Calu3 (cell line): ENCODE results near the gene SELENOS. TPM values are rescaled to one million over a fixed set of nuclear protein-coding genes. Genes with fewer than 3 reads are reported as not detected.

ENCODE experiments used
- BruUV-seq: library from RNA; stranded (reverse); fragments of 400-500 nt; replicated peaks from 2 replicates; lab custom pipeline; 2021; lab: Mats Ljungman, UMichigan
- CTCF ChIA-PET: fragments of 300-600 bp; sonication (Branson Sonifier 250); formaldehyde crosslinking; loops from one replicate; lab custom pipeline; 2022; ENCODE audit warnings: antibody characterized with exemption; lab: Charles Lee
- DNase-seq: peaks from one replicate; pipeline ENCODE4 v3.0.0; 2022
- H3K27ac Mint-ChIP-seq: one replicate; pipeline ENCODE4 v1.8.0; 2022; ENCODE audit warnings: mixed read lengths; ENCODE audit not compliant: unreplicated experiment
- H3K27me3 Mint-ChIP-seq: one replicate; pipeline ENCODE4 v1.8.0; 2022; ENCODE audit warnings: mixed read lengths; ENCODE audit not compliant: unreplicated experiment
- H3K36me3 Mint-ChIP-seq: one replicate; pipeline ENCODE4 v1.8.0; 2022; ENCODE audit warnings: mild to moderate bottlenecking, moderate library complexity, mixed read lengths; ENCODE audit not compliant: insufficient read depth, unreplicated experiment
- H3K4me1 Mint-ChIP-seq: one replicate; pipeline ENCODE4 v1.8.0; 2022; ENCODE audit warnings: mild to moderate bottlenecking, low read depth, mixed read lengths; ENCODE audit not compliant: unreplicated experiment
- H3K4me3 Mint-ChIP-seq: one replicate; pipeline ENCODE4 v1.8.0; 2022; ENCODE audit warnings: mild to moderate bottlenecking, low read depth, moderate library complexity, mixed read lengths; ENCODE audit not compliant: unreplicated experiment
- H3K9me3 Mint-ChIP-seq: one replicate; pipeline ENCODE4 v1.8.0; 2022; ENCODE audit warnings: low read depth, mixed read lengths; ENCODE audit not compliant: unreplicated experiment
- intact Hi-C: fragments of 100-400 bp; cut with micrococcal nuclease; formaldehyde crosslinking; loops from one replicate; pipeline ENCODE4 v1.10.0; 2022; ENCODE audit not compliant: unreplicated experiment
- total RNA-seq: library from RNA; stranded (reverse); gene quantifications from 2 replicates; pipeline ENCODE4 v1.2.3, GENCODE V29; 2022
- TF ChIP-seq, protein P1 (sequence below): fragments of 200-600 bp; IDR thresholded peaks from one replicate; pipeline ENCODE4 v1.8.0; 2022; ENCODE audit warnings: antibody characterized with exemption; ENCODE audit not compliant: unreplicated experiment

Gene SELENOS
- total RNA-seq, 1 experiment from 2014 or later, result 85.0 TPM

DNA sequence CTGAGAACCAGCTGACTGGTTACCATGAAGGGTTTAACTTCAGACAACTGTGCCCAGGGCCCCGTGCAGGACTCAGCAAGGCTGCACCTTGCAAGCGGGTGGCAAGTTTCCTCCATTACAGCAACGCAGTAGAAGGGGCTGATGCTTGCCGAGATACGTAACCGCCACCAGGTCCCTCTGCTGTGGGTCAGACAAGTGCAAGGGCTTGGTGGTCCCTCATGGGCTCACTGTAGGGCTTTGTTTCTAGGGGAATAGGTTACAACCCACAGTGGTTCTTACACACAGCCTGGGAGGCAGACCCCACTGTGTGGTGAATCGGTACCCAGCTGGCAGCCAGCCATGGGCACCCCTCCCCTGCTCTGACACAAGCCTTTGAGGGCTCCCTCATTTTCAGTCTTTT lies 33.2 kb upstream of the SELENOS start:
- Mint-ChIP-seq H3K36me3 (no peaks in the 10 kb centered on the region), H3K4me3 (no peak overlapping the region)
- CTCF ChIA-PET, result no interaction called here

DNA sequence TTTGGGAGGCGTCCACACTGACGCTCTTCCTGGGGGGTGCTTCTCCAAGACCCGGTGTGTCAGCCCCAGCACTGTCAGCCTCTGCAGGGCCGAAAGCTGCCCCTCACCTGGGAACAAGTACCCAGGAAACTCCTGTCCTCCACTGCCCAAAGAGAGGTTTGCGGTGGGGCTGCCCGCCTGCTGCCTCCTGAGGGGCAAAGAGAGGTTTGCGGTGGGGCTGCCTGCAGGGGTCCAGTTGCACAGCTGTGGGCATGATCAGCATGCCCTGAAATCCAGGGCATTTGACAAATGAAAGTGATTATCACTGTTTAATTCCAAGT lies 32.8 kb upstream of the SELENOS start:
- CTCF ChIA-PET, result no interaction called here
- Mint-ChIP-seq H3K9me3 (no peaks in the 10 kb centered on the region), H3K27ac (no peak overlapping the region)

More for the DNA sequence above, 33.2 kb upstream of the SELENOS start:
- Mint-ChIP-seq H3K4me1 (no peaks in the 10 kb centered on the region), H3K9me3 (no peaks in the 10 kb centered on the region), H3K27ac (no peak overlapping the region), H3K27me3 (no peaks in the 10 kb centered on the region)
- no TSS peak for BruUV-seq
- intact Hi-C loops, result no loop called here
- TF ChIP-seq, protein P1, sequence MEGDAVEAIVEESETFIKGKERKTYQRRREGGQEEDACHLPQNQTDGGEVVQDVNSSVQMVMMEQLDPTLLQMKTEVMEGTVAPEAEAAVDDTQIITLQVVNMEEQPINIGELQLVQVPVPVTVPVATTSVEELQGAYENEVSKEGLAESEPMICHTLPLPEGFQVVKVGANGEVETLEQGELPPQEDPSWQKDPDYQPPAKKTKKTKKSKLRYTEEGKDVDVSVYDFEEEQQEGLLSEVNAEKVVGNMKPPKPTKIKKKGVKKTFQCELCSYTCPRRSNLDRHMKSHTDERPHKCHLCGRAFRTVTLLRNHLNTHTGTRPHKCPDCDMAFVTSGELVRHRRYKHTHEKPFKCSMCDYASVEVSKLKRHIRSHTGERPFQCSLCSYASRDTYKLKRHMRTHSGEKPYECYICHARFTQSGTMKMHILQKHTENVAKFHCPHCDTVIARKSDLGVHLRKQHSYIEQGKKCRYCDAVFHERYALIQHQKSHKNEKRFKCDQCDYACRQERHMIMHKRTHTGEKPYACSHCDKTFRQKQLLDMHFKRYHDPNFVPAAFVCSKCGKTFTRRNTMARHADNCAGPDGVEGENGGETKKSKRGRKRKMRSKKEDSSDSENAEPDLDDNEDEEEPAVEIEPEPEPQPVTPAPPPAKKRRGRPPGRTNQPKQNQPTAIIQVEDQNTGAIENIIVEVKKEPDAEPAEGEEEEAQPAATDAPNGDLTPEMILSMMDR, result no peak
- no peak for DNase-seq

DNA sequence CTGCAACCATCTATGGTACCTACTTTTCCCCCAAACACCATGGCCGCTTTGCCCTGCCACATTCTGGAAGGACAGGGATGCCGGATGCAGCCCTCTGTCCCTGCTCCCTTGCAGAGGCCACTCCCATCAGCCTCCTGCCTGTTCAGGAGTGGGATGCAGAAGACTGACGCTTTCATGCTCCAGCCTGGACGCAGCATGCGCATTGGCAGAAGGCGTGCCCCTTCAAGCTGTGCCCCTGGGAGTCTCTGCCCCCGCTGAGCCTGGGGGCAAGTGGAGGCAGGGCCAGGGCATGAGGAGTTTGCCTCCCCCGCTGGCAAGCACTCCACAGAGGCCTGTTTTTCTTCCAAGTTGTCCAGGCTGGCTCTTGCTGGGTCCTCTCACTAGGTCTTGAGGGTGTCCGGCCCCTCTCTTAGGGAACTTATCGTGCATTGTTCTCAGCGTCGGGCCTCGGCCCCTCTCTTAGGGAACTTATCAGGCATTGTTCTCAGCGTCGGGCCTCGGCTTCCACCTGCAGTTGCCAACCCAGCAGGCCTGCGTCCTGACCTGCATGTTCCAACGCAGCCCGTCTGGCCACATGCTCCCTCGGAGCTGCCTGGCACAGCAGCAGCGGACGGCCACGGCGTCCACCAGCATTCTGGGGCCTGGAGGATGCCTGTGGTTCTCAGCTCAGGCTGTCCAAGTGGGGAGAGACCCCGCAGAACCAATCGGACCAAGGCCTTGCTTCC lies 32.3 kb upstream of the SELENOS start:
- no peak overlapping the region for H3K4me3 Mint-ChIP-seq
- no peaks in the 10 kb centered on the region for H3K4me1 Mint-ChIP-seq
- H3K27me3 Mint-ChIP-seq, result peaks cover 6% of the 10 kb centered on the region
- no peaks in the 10 kb centered on the region for H3K36me3 Mint-ChIP-seq
- TF ChIP-seq, protein P1, result no peak
- CTCF ChIA-PET, result interaction anchor here (1.3 kb wide), 1 partner anchor 192 kb away, joined by 3 read pairs; no protein-coding TSS in a partner anchor
- no peaks in the 10 kb centered on the region for H3K9me3 Mint-ChIP-seq
- H3K27ac Mint-ChIP-seq, result no peak overlapping the region
- no TSS peak for BruUV-seq
- intact Hi-C loops, result no loop called here
- no peak for DNase-seq

More for the DNA sequence above, 32.8 kb upstream of the SELENOS start:
- Mint-ChIP-seq H3K27me3 (peaks cover 1% of the 10 kb centered on the region), H3K4me1 (no peaks in the 10 kb centered on the region), H3K36me3 (no peaks in the 10 kb centered on the region), H3K4me3 (no peak overlapping the region)
- DNase-seq, result no peak
- no TSS peak for BruUV-seq
- TF ChIP-seq, protein P1, result no peak
- intact Hi-C loops, result no loop called here

DNA sequence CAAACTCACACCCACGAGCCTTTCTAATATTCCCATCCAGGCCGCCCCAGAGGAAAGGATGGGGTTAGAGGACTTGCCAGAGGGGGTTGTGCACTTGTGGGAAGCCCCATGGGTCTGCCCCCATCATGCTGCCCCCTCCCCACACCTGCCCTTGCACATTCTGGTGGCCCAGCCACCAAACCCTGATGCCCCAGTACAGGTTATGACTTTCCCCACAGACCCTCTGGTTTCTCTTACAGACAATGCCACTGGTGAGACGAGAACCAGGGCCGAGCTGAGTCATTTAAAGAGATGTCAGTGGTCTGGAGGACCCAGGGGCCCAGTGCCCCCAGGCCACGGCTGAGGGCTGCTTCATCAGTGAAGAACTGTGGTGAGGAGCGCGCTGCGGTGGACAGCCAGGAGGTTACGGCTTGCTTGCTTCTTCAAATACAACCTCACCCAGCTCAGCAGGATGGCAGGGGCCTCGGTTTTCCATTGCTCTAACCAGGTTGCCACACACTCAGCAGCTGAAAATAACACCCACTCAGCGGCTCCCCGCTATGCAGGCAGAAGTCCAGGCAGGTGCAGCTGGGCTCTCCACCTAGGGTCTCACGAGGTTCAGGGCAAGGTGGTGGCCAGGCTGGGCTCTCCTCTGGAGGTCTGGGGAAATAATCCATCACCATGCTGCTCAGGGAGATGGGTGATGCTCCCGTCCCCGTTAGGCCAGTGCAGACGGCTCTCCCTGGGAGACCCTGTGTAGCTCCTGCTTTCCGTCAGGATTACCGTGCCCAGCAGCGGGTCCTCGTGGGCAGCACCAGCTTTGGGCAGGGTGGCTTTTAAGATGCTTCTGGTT lies 31.5 kb upstream of the SELENOS start:
- no peak overlapping the region for H3K27ac Mint-ChIP-seq
- peaks cover 14% of the 10 kb centered on the region for H3K27me3 Mint-ChIP-seq
- no peaks in the 10 kb centered on the region for H3K36me3 Mint-ChIP-seq
- TF ChIP-seq, protein P1, result no peak
- intact Hi-C loops, result no loop called here
- no peak for DNase-seq
- H3K9me3 Mint-ChIP-seq, result no peaks in the 10 kb centered on the region
- CTCF ChIA-PET, result interaction anchor here (1.3 kb wide), 1 partner anchor 193 kb away, joined by 3 read pairs; no protein-coding TSS in a partner anchor
- H3K4me1 Mint-ChIP-seq, result no peaks in the 10 kb centered on the region
- no peak overlapping the region for H3K4me3 Mint-ChIP-seq
- BruUV-seq, result no TSS peak
